ENCODE data around the gene MYL12A. TPM values are rescaled to one million over a fixed set of nuclear protein-coding genes. Genes with fewer than 3 reads are reported as not detected.

The MYL12A gene
- total RNA-seq, 1 experiment from 2014 or later, result 284 TPM

GRCh38 chr18:3304832-3305231, 57.2 kb downstream of the MYL12A start:
- Histone ChIP-seq H3K18ac (ENCODE audit: insufficient read length, low read depth, low read length) (no peak overlapping the region), H2BK12ac (ENCODE audit: insufficient read length, low read depth, low read length) (no peak overlapping the region), H3K4me2 (ENCODE audit: insufficient read depth, insufficient read length, low read length) (no peak overlapping the region), H3K4me1 (ENCODE audit: insufficient read depth, low read length) (peaks cover 6% of the 10 kb centered on the region; the same call in 1 of the 2 replicates), H3T11ph (ENCODE audit: low read length) (no peak overlapping the region), H2BK5ac (ENCODE audit: insufficient read length, low read length) (no peak overlapping the region), H2BK15ac (ENCODE audit: low read depth, low read length) (no peak overlapping the region), H2BK120ac (ENCODE audit: low read depth, low read length, poor library complexity, severe bottlenecking) (no peak overlapping the region), H3K9me3 (ENCODE audit: control insufficient read depth, low read depth, low read length) (no peaks in the 10 kb centered on the region), H4K20me1 (ENCODE audit: control insufficient read depth, insufficient read depth, insufficient read length) (no peaks in the 10 kb centered on the region), H4K91ac (ENCODE audit: insufficient read length, low read depth, low read length) (no peak overlapping the region), H3K79me2 (ENCODE audit: insufficient read depth, low read length) (no peaks in the 10 kb centered on the region), H3K56ac (ENCODE audit: insufficient read length, low read depth, low read length) (no peak overlapping the region), H3K9ac (ENCODE audit: extremely low read depth, insufficient read length, low read length) (no peak overlapping the region), H2AK5ac (ENCODE audit: insufficient read length, low read length) (no peak overlapping the region), H3K27me3 (ENCODE audit: insufficient read depth, low read length) (no peaks in the 10 kb centered on the region), H3K27ac (ENCODE audit: insufficient read length, low read depth, low read length) (no peak overlapping the region), H3K4ac (ENCODE audit: low read depth, low read length) (no peak overlapping the region), H4K5ac (ENCODE audit: insufficient read length, low read depth, low read length) (no peak overlapping the region), H2AFZ (ENCODE audit: low read length) (no peak overlapping the region), H3K23me2 (ENCODE audit: insufficient read length, low read depth, low read length, poor library complexity, severe bottlenecking) (no peaks in the 10 kb centered on the region), H3K79me1 (ENCODE audit: insufficient read depth, low read depth, low read length, poor library complexity, severe bottlenecking) (no peaks in the 10 kb centered on the region), H2BK20ac (ENCODE audit: low read depth, low read length, poor library complexity, severe bottlenecking) (no peak overlapping the region), H4K8ac (replicated peaks; ENCODE audit: insufficient read length, low read depth, low read length) (no peak overlapping the region), H3K23ac (ENCODE audit: insufficient read length, low read depth, low read length) (no peak overlapping the region), H3K14ac (ENCODE audit: insufficient read depth, low read length) (no peak overlapping the region)
- no peak for DNase-seq
- H3K4me3 Mint-ChIP-seq, result no peak overlapping the region
- H3K27ac Mint-ChIP-seq, result no peak overlapping the region
- no peak for TF ChIP-seq CTCF (conservative IDR thresholded peaks at IDR 0.05)
- H3K9me3 Mint-ChIP-seq, result no peaks in the 10 kb centered on the region; a peak in 1 of 5 replicates
- H3K36me3 Mint-ChIP-seq (ENCODE audit: insufficient read depth in 1 of 3, low read depth in 3 of 3), result peaks cover 0 to 4% (median 0%) of the 10 kb centered on the region in 3 experiments; a peak in 2 of 7 replicates
- H3K4me1 Mint-ChIP-seq, result peaks cover 13% of the 10 kb centered on the region in 2 experiments
- no CpG with 5 or more reads among the region's 1 CpG for WGBS (ENCODE audit: extremely low coverage, insufficient read length, low lambda C conversion rate)
- H3K27me3 Mint-ChIP-seq (ENCODE audit: low read depth), result no peaks in the 10 kb centered on the region
